Measurements from ENCODE around the gene FCRLB. TPM values are rescaled to one million over a fixed set of nuclear protein-coding genes. Genes with fewer than 3 reads are reported as not detected.
"Not testable (repeated sequence)": the region's sequence is repeated elsewhere in the genome, so short reads cannot be mapped to it uniquely, and the experiment has no call there.

The FCRLB gene
- total RNA-seq, 4 donors from 2014 or later, result 0.64 TPM; not detected in 3

GRCh38 chr1:161691846-161692245, 29.5 kb upstream of the FCRLB start:
- in situ Hi-C loops (cut with MboI; ENCODE audit: low pct_ligation_motif_present in 1 of 4, low pct_unique_long_range_greater_than_20kb in 1 of 4, low sequenced_read_pairs in 3 of 4), result no loop called here

GRCh38 chr1:161693020-161693712, 28.2 kb upstream of the FCRLB start:
- in situ Hi-C loops (cut with MboI; ENCODE audit: low pct_ligation_motif_present in 1 of 4, low pct_unique_long_range_greater_than_20kb in 1 of 4, low sequenced_read_pairs in 3 of 4); H3K9me3 ChIP-seq; H3K4me3 ChIP-seq; DNase-seq; H3K36me3 ChIP-seq; intact Hi-C loops (cut with DNase I; ENCODE audit: low total_unique reads); H3K27ac ChIP-seq; H3K4me1 ChIP-seq: not testable (repeated sequence)
- H3K27me3 ChIP-seq, result peaks cover 29% of the 10 kb centered on the region
- 85 to 100% methylated on average over 1 to 14 of the region's 14 CpGs for WGBS, 2 donors (ENCODE audit: low coverage in 1 of 2)

More at GRCh38 chr1:161691846-161692245, 29.5 kb upstream of the FCRLB start:
- no peak overlapping the region for H3K4me3 ChIP-seq
- no peak overlapping the region for H3K27ac ChIP-seq
- 54 to 65% methylated on average over 3 of the region's 3 CpGs for WGBS, 2 donors (ENCODE audit: low coverage in 1 of 2)
- DNase-seq, result no peak
- no peaks in the 10 kb centered on the region for H3K9me3 ChIP-seq
- H3K27me3 ChIP-seq, result peaks cover 29% of the 10 kb centered on the region
- intact Hi-C loops (cut with DNase I; ENCODE audit: low total_unique reads), result no loop called here
- TF ChIP-seq EP300 (IDR thresholded peaks at IDR 0.05; ENCODE audit: low read depth) (no peak), CTCF (IDR thresholded peaks at IDR 0.05) (no peak), POLR2A (IDR thresholded peaks at IDR 0.05) (no peak), POLR2AphosphoS5 (IDR thresholded peaks at IDR 0.05) (no peak)
- no peaks in the 10 kb centered on the region for H3K36me3 ChIP-seq
- H3K4me1 ChIP-seq, result no peaks in the 10 kb centered on the region

DNA sequence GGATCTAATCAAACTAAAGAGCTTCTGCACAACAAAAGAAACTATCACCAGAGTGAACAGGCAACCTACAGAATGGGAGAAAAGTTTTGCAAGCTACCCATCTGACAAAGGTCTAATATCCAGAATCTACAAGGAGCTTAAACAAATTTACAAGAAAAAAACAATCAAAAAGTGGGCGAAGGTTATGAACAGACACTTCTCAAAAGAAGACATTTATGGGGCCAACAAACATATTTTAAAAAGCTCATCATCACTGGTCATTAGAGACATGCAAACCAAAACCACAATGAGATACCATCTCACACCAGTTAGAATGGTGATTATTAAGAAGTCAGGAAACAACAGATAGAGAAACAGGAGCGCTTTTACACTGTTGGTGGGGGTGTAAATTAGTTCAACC, 23.0 kb upstream of the FCRLB start:
- WGBS, 2 donors (ENCODE audit: low coverage in 1 of 2), result 86 to 92% methylated on average over 2 of the region's 2 CpGs
- H3K4me3 ChIP-seq; DNase-seq; intact Hi-C loops (cut with DNase I; ENCODE audit: low total_unique reads); H3K9me3 ChIP-seq; in situ Hi-C loops (cut with MboI; ENCODE audit: low pct_ligation_motif_present in 1 of 4, low pct_unique_long_range_greater_than_20kb in 1 of 4, low sequenced_read_pairs in 3 of 4); H3K36me3 ChIP-seq; H3K27ac ChIP-seq; H3K4me1 ChIP-seq: not testable (repeated sequence)
- peaks cover 14% of the 10 kb centered on the region for H3K27me3 ChIP-seq

DNA sequence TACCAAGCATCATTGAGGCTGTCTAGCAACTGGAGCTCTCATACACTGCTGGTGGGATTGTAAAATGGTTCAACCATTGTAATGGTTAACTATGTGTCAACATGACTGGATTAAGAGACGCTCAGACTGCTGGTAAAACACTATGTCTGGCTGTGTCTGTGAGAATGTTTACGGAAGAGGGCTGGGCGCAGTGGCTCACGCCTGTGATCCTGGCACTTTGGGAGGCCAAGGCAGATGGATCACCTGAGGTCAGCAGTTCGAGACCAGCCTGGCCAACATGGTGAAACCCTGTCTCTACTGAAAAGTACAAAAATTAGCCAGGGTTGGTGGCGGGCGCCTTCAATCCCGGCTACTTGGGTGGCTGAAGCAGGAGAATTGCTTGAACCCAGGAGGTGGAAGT, 19.1 kb upstream of the FCRLB start:
- Histone ChIP-seq H3K27ac (no peak overlapping the region), H3K9me3 (no peaks in the 10 kb centered on the region), H3K36me3 (no peaks in the 10 kb centered on the region), H3K4me3 (no peak overlapping the region), H3K27me3 (no peaks in the 10 kb centered on the region), H3K4me1 (no peaks in the 10 kb centered on the region)
- 57% methylated on average over 8 of the region's 8 CpGs; no CpG with 5 or more reads in 1 of the 2 donors for WGBS, 2 donors (ENCODE audit: low coverage in 1 of 2)
- intact Hi-C loops (cut with DNase I; ENCODE audit: low total_unique reads), result no loop called here
- TF ChIP-seq POLR2A (IDR thresholded peaks at IDR 0.05) (no peak), POLR2AphosphoS5 (IDR thresholded peaks at IDR 0.05) (no peak), EP300 (IDR thresholded peaks at IDR 0.05; ENCODE audit: low read depth) (no peak), CTCF (IDR thresholded peaks at IDR 0.05) (no peak)
- DNase-seq, result peak; percentile 53
- in situ Hi-C loops (cut with MboI; ENCODE audit: low pct_ligation_motif_present in 1 of 4, low pct_unique_long_range_greater_than_20kb in 1 of 4, low sequenced_read_pairs in 3 of 4), result no loop called here

- in situ Hi-C loops (cut with MboI; ENCODE audit: low pct_ligation_motif_present in 1 of 4, low pct_unique_long_range_greater_than_20kb in 1 of 4, low sequenced_read_pairs in 3 of 4), result no loop called here
- Histone ChIP-seq H3K27ac (no peak overlapping the region), H3K4me3 (no peak overlapping the region), H3K4me1 (no peaks in the 10 kb centered on the region), H3K36me3 (no peaks in the 10 kb centered on the region), H3K9me3 (no peaks in the 10 kb centered on the region), H3K27me3 (no peaks in the 10 kb centered on the region)
- 90 to 100% methylated on average over 1 to 4 of the region's 4 CpGs for WGBS, 2 donors (ENCODE audit: low coverage in 1 of 2)
- TF ChIP-seq POLR2AphosphoS5 (IDR thresholded peaks at IDR 0.05), result no peak
- TF ChIP-seq EP300 (IDR thresholded peaks at IDR 0.05; ENCODE audit: low read depth), result no peak
- TF ChIP-seq CTCF (IDR thresholded peaks at IDR 0.05), result no peak
- no peak for TF ChIP-seq POLR2A (IDR thresholded peaks at IDR 0.05)
- no peak for DNase-seq
- intact Hi-C loops (cut with DNase I; ENCODE audit: low total_unique reads), result no loop called here
Measured at GRCh38 chr1:161705537-161705936, 15.8 kb upstream of the FCRLB start.

Measured in transverse colon (tissue), 4 donors.